Spinal cord (tissue), 10 donors: ENCODE results near the gene HES7. TPM values are rescaled to one million over a fixed set of nuclear protein-coding genes. Genes with fewer than 3 reads are reported as not detected.
"Not testable (repeated sequence)": the region's sequence is repeated elsewhere in the genome, so short reads cannot be mapped to it uniquely, and the experiment has no call there.

Experiments
- DNase-seq, 6 donors: peaks; one replicate each; pipeline versions ENCODE4 v3.0.0 to v3.0.0-alpha.2; 2013 to 2015; ENCODE audit warnings: low spot score in 6 of 6, low read depth in 4 of 6
- H3K27ac ChIP-seq: one replicate; pipeline ENCODE4 v1.5.1; 2013; ENCODE audit warnings: low read depth, low read length, control low read depth
- H3K27me3 ChIP-seq: one replicate; pipeline ENCODE4 v1.6.1; 2013; ENCODE audit warnings: low read length; ENCODE audit not compliant: control insufficient read depth, insufficient read depth
- H3K36me3 ChIP-seq: one replicate; pipeline ENCODE4 v1.6.1; 2013; ENCODE audit warnings: low read length; ENCODE audit not compliant: control insufficient read depth, insufficient read depth
- H3K4me1 ChIP-seq: one replicate; pipeline ENCODE4 v1.6.1; 2013; ENCODE audit warnings: low read length; ENCODE audit not compliant: control insufficient read depth, insufficient read depth
- H3K4me3 ChIP-seq: one replicate; pipeline ENCODE4 v1.5.1; 2013; ENCODE audit warnings: low read depth, low read length, control low read depth
- H3K9me3 ChIP-seq: one replicate; pipeline ENCODE4 v1.6.1; 2013; ENCODE audit warnings: low read length; ENCODE audit not compliant: control insufficient read depth, insufficient read depth
- WGBS: methylation state at CpG from one replicate; pipeline ENCODE4 v1.1.5; 2013; ENCODE audit warnings: missing lambda C conversion rate; ENCODE audit not compliant: insufficient coverage; 5-methylcytosine and 5-hydroxymethylcytosine counted together
- polyA plus RNA-seq, 2 donors: library from polyadenylated mRNA; unstranded; fragments of 120-200 nt; gene quantifications; one replicate each; pipeline ENCODE4 v1.2.1, GENCODE V29; 2013; ENCODE audit not compliant: insufficient read length in 2 of 2
- total RNA-seq, 2 donors: library from RNA; depleted of rRNA in 1 of 2; stranded (reverse); fragments of 120-200 nt in 1 of 2; fragments of >200 nt in 1 of 2; gene quantifications; one replicate each; pipeline versions ENCODE4 v1.2.3 to v1.2.4, GENCODE V29; 2013 to 2014
- donor health status: healthy.

Gene HES7
- total and polyA plus RNA-seq, 4 donors: 0.20 to 2.5 (median 1.0) TPM

GRCh38 chr17:8077939-8078338 is 46.0 kb downstream of the HES7 start:
- WGBS: no CpG with 5 or more reads among the region's 5 CpGs
- H3K27me3 ChIP-seq: peaks cover 61% of the 10 kb centered on the region
- not testable (repeated sequence) for H3K36me3 ChIP-seq

GRCh38 chr17:8076502-8077266 is 47.2 kb downstream of the HES7 start:
- Histone ChIP-seq H3K4me3 (no peak overlapping the region), H3K27me3 (peaks cover 73% of the 10 kb centered on the region), H3K27ac (no peak overlapping the region), H3K9me3 (no peaks in the 10 kb centered on the region), H3K36me3 (no peaks in the 10 kb centered on the region), H3K4me1 (peaks cover 43% of the 10 kb centered on the region)
- 92% methylated on average over 12 of the region's 13 CpGs for WGBS
- DNase-seq: no peak

More at GRCh38 chr17:8077939-8078338, 46.0 kb downstream of the HES7 start:
- H3K4me3 ChIP-seq, DNase-seq, H3K9me3 ChIP-seq, H3K27ac ChIP-seq: not testable (repeated sequence)
- peaks cover 34% of the 10 kb centered on the region for H3K4me1 ChIP-seq

GRCh38 chr17:8075574-8076342 is 48.1 kb downstream of the HES7 start:
- 88% methylated on average over 6 of the region's 14 CpGs for WGBS
- no peak for DNase-seq
- peaks cover 39% of the 10 kb centered on the region for H3K4me1 ChIP-seq
- no peak overlapping the region for H3K4me3 ChIP-seq
- H3K36me3 ChIP-seq: no peaks in the 10 kb centered on the region
- no peak overlapping the region for H3K27ac ChIP-seq
- no peaks in the 10 kb centered on the region for H3K9me3 ChIP-seq
- peaks cover 77% of the 10 kb centered on the region for H3K27me3 ChIP-seq

GRCh38 chr17:8075081-8075480 is 48.8 kb downstream of the HES7 start:
- 81% methylated on average over 3 of the region's 3 CpGs for WGBS
- no peak for DNase-seq
- H3K27me3 ChIP-seq: peaks cover 74% of the 10 kb centered on the region

GRCh38 chr17:8074554-8074953 is 49.4 kb downstream of the HES7 start:
- H3K4me1 ChIP-seq: peaks cover 27% of the 10 kb centered on the region
- no peaks in the 10 kb centered on the region for H3K9me3 ChIP-seq
- WGBS: 52% methylated on average over 6 of the region's 7 CpGs
- peaks cover 71% of the 10 kb centered on the region for H3K27me3 ChIP-seq
- no peak overlapping the region for H3K4me3 ChIP-seq
- H3K27ac ChIP-seq: no peak overlapping the region
- no peak for DNase-seq
- H3K36me3 ChIP-seq: no peaks in the 10 kb centered on the region

More at GRCh38 chr17:8075081-8075480, 48.8 kb downstream of the HES7 start:
- H3K9me3 ChIP-seq: no peaks in the 10 kb centered on the region
- peaks cover 32% of the 10 kb centered on the region for H3K4me1 ChIP-seq
- no peak overlapping the region for H3K4me3 ChIP-seq
- H3K27ac ChIP-seq: no peak overlapping the region
- H3K36me3 ChIP-seq: no peaks in the 10 kb centered on the region

- H3K4me3 ChIP-seq: no peak overlapping the region
- H3K27me3 ChIP-seq: peaks cover 72% of the 10 kb centered on the region
- no peaks in the 10 kb centered on the region for H3K9me3 ChIP-seq
- H3K4me1 ChIP-seq: peaks cover 21% of the 10 kb centered on the region
- DNase-seq: peak in 2 of 6 donors; percentile 54 to 59
- no peak overlapping the region for H3K27ac ChIP-seq
- H3K36me3 ChIP-seq: no peaks in the 10 kb centered on the region
- WGBS: 4% methylated on average over 28 of the region's 28 CpGs
Observed at GRCh38 chr17:8073627-8074484, 50.0 kb downstream of the HES7 start.

GRCh38 chr17:8072729-8073461 is 51.0 kb downstream of the HES7 start:
- Histone ChIP-seq H3K9me3 (no peaks in the 10 kb centered on the region), H3K4me1 (peaks cover 21% of the 10 kb centered on the region), H3K36me3 (no peaks in the 10 kb centered on the region), H3K27me3 (peaks cover 71% of the 10 kb centered on the region), H3K27ac (no peak overlapping the region), H3K4me3 (no peak overlapping the region)
- 2% methylated on average over 37 of the region's 40 CpGs for WGBS
- no peak for DNase-seq

GRCh38 chr17:8072341-8072728 is 51.6 kb downstream of the HES7 start:
- H3K9me3 ChIP-seq: no peaks in the 10 kb centered on the region
- WGBS: 5% methylated on average over 28 of the region's 28 CpGs
- no peaks in the 10 kb centered on the region for H3K36me3 ChIP-seq
- H3K27ac ChIP-seq: no peak overlapping the region
- peaks cover 76% of the 10 kb centered on the region for H3K27me3 ChIP-seq
- no peak overlapping the region for H3K4me3 ChIP-seq
- peaks cover 21% of the 10 kb centered on the region for H3K4me1 ChIP-seq
- no peak for DNase-seq

GRCh38 chr17:8071496-8071895 is 52.4 kb downstream of the HES7 start:
- H3K27ac ChIP-seq: no peak overlapping the region
- no peak for DNase-seq
- peaks cover 21% of the 10 kb centered on the region for H3K4me1 ChIP-seq
- H3K9me3 ChIP-seq: no peaks in the 10 kb centered on the region
- WGBS: 83% methylated on average over 11 of the region's 12 CpGs
- no peaks in the 10 kb centered on the region for H3K36me3 ChIP-seq
- no peak overlapping the region for H3K4me3 ChIP-seq
- peaks cover 81% of the 10 kb centered on the region for H3K27me3 ChIP-seq
